Amygdala (tissue), 56 donors: ENCODE measurements around the gene TBC1D3G.
"Not testable (repeated sequence)": the region's sequence is repeated elsewhere in the genome, so short reads cannot be mapped to it uniquely, and the experiment has no call there.

Experiments used
- DNase-seq, 56 donors: peaks; one replicate each; lab custom pipeline; 2025; lab: John Stamatoyannopoulos, UW

TBC1D3G gene

DNA sequence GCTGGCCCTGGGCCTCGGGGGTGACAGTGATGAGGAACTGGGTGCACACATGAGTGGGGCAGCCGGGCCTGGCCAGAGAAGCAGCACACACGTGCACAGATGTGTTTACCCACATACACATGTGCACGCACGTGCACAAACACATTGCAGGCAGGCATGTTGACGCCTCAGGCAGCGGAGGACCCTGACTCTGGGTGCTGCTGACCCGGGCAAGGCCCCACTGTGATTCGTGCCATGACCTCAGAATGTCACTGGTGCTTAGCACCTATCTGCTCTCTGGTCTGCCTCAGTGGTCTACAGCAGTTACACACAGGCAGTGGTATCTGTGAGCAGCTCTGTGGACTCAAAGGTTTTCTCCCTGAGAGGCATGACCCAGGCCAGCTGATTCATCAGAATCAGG, at the start of gene TBC1D3G:
Gene TBC1D3G, plus strand, starts transcription at position 301 of the 400 bp plus-strand sequence. CDS start 1,528 bp downstream, outside the sequence.
- DNase-seq, result not testable (repeated sequence)

DNA sequence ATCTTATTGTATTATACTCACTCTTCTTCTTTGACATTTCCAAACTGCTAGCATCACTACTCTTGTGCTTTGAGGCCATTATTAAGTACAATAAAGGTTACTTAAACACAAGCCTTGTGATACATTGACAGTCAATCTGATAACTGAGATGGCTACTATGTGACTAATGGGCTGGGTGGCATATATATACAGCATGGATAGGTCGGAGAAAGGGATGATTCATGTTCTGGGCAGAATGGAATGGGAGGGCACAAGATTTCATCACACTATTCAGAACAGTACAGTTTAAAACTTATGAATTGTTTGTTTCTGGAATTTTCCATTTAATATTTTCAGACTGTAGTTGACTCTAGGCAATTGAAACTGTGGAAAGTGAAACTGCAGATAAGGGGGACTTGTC, 40.4 kb upstream of the TBC1D3G start:
- not testable (repeated sequence) for DNase-seq

DNA sequence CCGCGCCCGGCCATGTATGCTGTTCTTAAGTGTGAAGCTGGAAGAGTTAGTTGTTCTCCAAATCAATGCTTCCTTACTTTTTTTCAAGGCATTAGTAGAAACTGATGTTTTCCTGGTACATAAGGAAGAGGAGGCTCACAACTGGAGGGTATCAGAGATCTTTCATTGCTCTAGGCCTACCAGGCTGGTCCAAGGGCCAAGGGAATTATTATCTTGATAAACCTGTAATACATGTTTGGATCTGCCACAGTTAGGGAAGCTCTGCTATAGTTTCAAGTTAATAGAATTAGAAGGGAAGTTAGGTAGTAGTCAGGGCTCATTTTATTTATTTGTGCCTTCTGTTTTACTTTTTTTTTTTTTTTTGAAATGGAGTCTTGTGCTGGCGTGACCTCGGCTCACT, 39.5 kb upstream of the TBC1D3G start:
- not testable (repeated sequence) for DNase-seq

DNA sequence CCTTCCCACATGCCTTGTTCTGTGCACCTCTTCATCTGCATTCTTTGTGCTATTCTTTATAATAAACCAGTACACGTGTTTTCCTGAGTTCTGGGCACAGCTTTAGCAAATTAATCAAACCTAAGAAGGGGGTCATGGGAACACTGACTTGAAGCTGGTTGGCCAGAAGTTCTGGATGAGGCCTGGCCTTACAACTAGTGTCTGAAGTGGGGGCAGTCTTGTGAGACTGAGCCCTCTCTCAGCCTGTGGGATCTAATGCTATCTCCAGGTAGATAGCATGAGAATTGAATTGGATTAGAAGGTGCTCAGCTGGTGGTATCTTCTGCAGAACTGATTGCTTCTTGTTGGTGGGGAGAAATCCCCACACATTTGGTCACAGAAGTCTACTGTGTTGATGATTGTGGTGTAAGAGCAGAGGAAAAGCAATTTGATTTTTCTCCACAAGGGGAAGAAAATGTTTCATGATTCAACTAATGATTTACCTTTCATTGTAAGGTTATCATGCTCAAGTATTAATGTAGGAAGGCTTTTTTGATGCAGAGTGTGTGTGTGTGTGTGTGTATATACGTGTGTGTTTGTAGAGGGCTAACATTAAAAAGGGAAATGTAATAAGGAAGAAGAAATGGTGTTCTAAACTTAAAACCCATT, 33.6 kb upstream of the TBC1D3G start:
- DNase-seq, result not testable (repeated sequence)

DNA sequence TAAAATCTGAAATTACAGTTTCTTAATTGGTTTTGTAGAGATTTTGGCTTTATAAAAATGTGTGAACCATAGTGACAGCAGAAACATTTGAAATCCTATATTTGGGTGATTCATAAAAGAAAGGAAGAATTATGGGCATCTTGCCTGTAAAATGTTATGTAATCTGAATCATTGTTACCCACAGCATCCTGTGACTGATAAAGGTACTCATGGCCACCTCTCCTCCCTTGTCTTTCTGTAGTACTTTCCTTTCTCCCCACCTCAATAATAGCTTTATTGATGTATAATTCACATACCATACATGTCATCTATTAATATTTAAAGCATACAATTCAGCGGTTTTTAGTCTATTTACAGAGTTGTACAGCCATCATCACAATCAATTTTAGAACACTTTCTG, 28.5 kb upstream of the TBC1D3G start:
- not testable (repeated sequence) for DNase-seq

DNA sequence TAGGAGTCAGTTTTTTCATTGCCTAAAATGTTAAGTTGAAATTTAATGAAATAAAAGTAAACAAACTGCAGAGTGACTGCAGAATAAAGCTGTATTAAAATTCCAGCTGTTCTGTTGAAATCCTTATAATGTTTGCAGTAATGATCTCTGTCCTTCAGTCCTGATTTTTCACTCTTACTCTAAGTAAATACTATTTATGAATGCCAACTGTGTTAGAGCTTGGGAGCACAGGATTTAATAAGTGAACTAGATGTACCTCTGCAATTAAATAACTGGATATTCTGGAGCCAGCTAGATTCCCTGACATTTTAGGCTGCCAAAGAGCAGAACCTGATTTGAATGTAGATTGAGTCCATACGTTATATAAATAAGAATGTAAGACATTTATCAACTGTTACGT, 7.9 kb upstream of the TBC1D3G start:
- not testable (repeated sequence) for DNase-seq

DNA sequence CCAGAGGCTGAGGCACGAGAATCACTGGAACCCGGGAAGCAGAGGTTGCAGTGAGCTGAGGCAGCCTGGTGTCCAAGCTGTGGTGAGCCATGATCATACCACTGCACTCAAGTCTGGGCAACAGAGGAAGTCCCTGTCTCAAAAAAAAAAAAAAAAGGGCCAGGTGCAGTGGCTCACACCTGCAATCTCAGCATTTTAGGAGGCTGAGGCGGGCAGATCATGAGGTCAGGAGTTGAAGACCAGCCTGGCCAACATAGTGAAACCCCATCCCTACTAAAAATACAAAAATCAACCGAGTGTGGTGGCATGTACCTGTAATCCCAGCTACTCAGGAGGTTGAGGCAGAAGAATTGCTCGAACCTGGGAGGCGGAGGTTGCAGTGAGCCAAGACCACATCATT, 38.8 kb downstream of the TBC1D3G start:
- not testable (repeated sequence) for DNase-seq

DNA sequence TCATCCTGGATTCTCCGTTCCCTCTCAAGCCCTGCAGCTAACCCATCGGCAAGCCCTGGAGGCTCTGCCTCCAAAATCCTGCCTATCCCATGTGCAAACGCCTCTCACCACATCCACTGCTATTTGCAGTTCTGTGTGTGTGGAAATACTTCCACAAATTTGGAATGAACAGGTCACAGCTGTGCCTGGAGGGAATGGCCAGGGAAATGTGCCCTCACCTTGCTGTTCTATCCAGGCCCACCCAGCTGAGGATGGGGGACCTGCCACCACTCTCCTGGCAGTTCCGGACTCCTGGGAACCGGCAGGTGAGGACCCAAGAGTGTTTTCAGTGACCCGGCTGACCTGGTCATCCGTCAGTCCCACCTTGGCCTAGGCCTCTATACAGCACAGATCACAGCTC, 52.3 kb downstream of the TBC1D3G start:
- DNase-seq, result not testable (repeated sequence)
